ENCODE results near the gene RIN1. TPM values are rescaled to one million over a fixed set of nuclear protein-coding genes. Genes with fewer than 3 reads are reported as not detected.
A peak's percentile ranks its signal among the peaks of the same experiment; 100 is the strongest.

Gene RIN1
- total and polyA plus RNA-seq, 2 of the 13 experiments (the other 11 are each of a cell fraction or from before 2014, with no cell fraction given), result 2.4 to 4.1 TPM

GRCh38 chr11:66335531-66336233, 552 bp downstream of the RIN1 start (continued):
- TF ChIP-seq PRDM15 (CRISPR knock-in tag; IDR thresholded peaks at IDR 0.05) (no peak), NFRKB (IDR thresholded peaks at IDR 0.05) (no peak), BORCS8-MEF2B (CRISPR knock-in tag; IDR thresholded peaks at IDR 0.05) (no peak; the same call in 1 of the 2 replicates), ADNP (CRISPR knock-in tag; IDR thresholded peaks at IDR 0.05) (no peak), ZNF343 (CRISPR knock-in tag; IDR thresholded peaks at IDR 0.05) (0 out of 2 replicates have a peak, but pooled peaks have one; percentile 8), ATRX (CRISPR knock-in tag; IDR thresholded peaks at IDR 0.05; ENCODE audit: borderline replicate concordance) (no peak), TBX3 (IDR thresholded peaks at IDR 0.05; ENCODE audit: borderline replicate concordance) (no peak), BCL6 (CRISPR knock-in tag; IDR thresholded peaks at IDR 0.05) (no peak), ZNF546 (CRISPR knock-in tag; conservative IDR thresholded peaks at IDR 0.05) (peak; percentile 18; the same call in 1 of the 2 replicates), HNRNPUL1 (IDR thresholded peaks at IDR 0.05; ENCODE audit: low read depth, low read length) (no peak), SYNCRIP (IDR thresholded peaks at IDR 0.05; ENCODE audit: insufficient read depth, low read depth, low read length) (no peak), SETDB1 (CRISPR knock-in tag; IDR thresholded peaks at IDR 0.05; ENCODE audit: borderline replicate concordance) (no peak), MAX (IDR thresholded peaks at IDR 0.05) (peak; percentile 81), FOXO1 (CRISPR knock-in tag; IDR thresholded peaks at IDR 0.05) (no peak), NCOR1 (IDR thresholded peaks at IDR 0.05; ENCODE audit: borderline replicate concordance, low read length) (no peak), ZNF274 (CRISPR knock-in tag; IDR thresholded peaks at IDR 0.05) (no peak), TBP (CRISPR knock-in tag; IDR thresholded peaks at IDR 0.05) (no peak), SAFB2 (CRISPR knock-in tag; IDR thresholded peaks at IDR 0.05; ENCODE audit: borderline replicate concordance, low read depth) (0 out of 2 replicates have a peak, but pooled peaks have one; percentile 11), SAP130 (CRISPR knock-in tag; IDR thresholded peaks at IDR 0.05; ENCODE audit: low read depth) (no peak), TFDP1 (CRISPR knock-in tag; IDR thresholded peaks at IDR 0.05; ENCODE audit: borderline replicate concordance) (0 out of 2 replicates have a peak, but pooled peaks have one; percentile 31), ZBTB42 (CRISPR knock-in tag; IDR thresholded peaks at IDR 0.05) (no peak), MAF1 (CRISPR knock-in tag; IDR thresholded peaks at IDR 0.05; ENCODE audit: borderline replicate concordance) (no peak), ZBTB3 (CRISPR knock-in tag; IDR thresholded peaks at IDR 0.05; ENCODE audit: borderline replicate concordance, low read depth) (no peak), SMARCC2 (IDR thresholded peaks at IDR 0.05) (no peak), MED8 (CRISPR knock-in tag; IDR thresholded peaks at IDR 0.05; ENCODE audit: insufficient replicate concordance) (no peak), ZNF576 (CRISPR knock-in tag; IDR thresholded peaks at IDR 0.05) (no peak), NFKB2 (CRISPR knock-in tag; IDR thresholded peaks at IDR 0.05; ENCODE audit: borderline replicate concordance) (no peak)

Data from HepG2 (cell line).